ENCODE data around the gene SMAD9. TPM values are rescaled to one million over a fixed set of nuclear protein-coding genes. Genes with fewer than 3 reads are reported as not detected.

The SMAD9 gene
- total RNA-seq, 2 donors from 2014 or later: 6.5 to 7.8 TPM

GRCh38 chr13:36915896-36916640, 4.0 kb downstream of the SMAD9 start:
- Histone ChIP-seq H3K36me3 (no peaks in the 10 kb centered on the region), H3K27me3 (no peaks in the 10 kb centered on the region), H3K4me1 (no peaks in the 10 kb centered on the region), H3K9me3 (no peaks in the 10 kb centered on the region), H3K4me3 (no peak overlapping the region), H3K27ac (no peak overlapping the region), H3K9ac (ENCODE audit: low read depth in 2 of 2, low read length in 2 of 2) (no peak overlapping the region)
- intact Hi-C loops (cut with DNase I): no loop called here
- no peak for DNase-seq
- no peak for TF ChIP-seq CTCF (IDR thresholded peaks at IDR 0.05)

GRCh38 chr13:36915106-36915505, 4.9 kb downstream of the SMAD9 start:
- Histone ChIP-seq H3K27ac (no peak overlapping the region), H3K4me3 (no peak overlapping the region), H3K9ac (ENCODE audit: low read depth in 2 of 2, low read length in 2 of 2) (no peak overlapping the region)

GRCh38 chr13:36914648-36915047, 5.4 kb downstream of the SMAD9 start:
- Histone ChIP-seq H3K4me3 (no peak overlapping the region), H3K36me3 (no peaks in the 10 kb centered on the region), H3K4me1 (no peaks in the 10 kb centered on the region), H3K27me3 (no peaks in the 10 kb centered on the region), H3K27ac (no peak overlapping the region), H3K9ac (ENCODE audit: low read depth in 2 of 2, low read length in 2 of 2) (no peak overlapping the region), H3K9me3 (no peaks in the 10 kb centered on the region)
- no peak for TF ChIP-seq CTCF (IDR thresholded peaks at IDR 0.05)
- intact Hi-C loops (cut with DNase I): no loop called here
- no peak for DNase-seq

More at GRCh38 chr13:36915106-36915505, 4.9 kb downstream of the SMAD9 start:
- DNase-seq: no peak
- Histone ChIP-seq H3K36me3 (no peaks in the 10 kb centered on the region), H3K4me1 (no peaks in the 10 kb centered on the region), H3K9me3 (no peaks in the 10 kb centered on the region), H3K27me3 (no peaks in the 10 kb centered on the region)
- intact Hi-C loops (cut with DNase I): no loop called here
- no peak for TF ChIP-seq CTCF (IDR thresholded peaks at IDR 0.05)

- no peak overlapping the region for H3K9ac ChIP-seq (ENCODE audit: low read depth in 2 of 2, low read length in 2 of 2)
- intact Hi-C loops (cut with DNase I): no loop called here
- H3K27me3 ChIP-seq: no peaks in the 10 kb centered on the region
- no peaks in the 10 kb centered on the region for H3K36me3 ChIP-seq
- no peak overlapping the region for H3K27ac ChIP-seq
- H3K4me1 ChIP-seq: no peaks in the 10 kb centered on the region
- no peak overlapping the region for H3K4me3 ChIP-seq
- no peak for DNase-seq
- no peak for TF ChIP-seq CTCF (IDR thresholded peaks at IDR 0.05)
- no peaks in the 10 kb centered on the region for H3K9me3 ChIP-seq
Measured at GRCh38 chr13:36913463-36913862, 6.6 kb downstream of the SMAD9 start.

- Histone ChIP-seq H3K9me3 (no peaks in the 10 kb centered on the region), H3K9ac (ENCODE audit: low read depth in 2 of 2, low read length in 2 of 2) (no peak overlapping the region), H3K4me3 (no peak overlapping the region), H3K36me3 (no peaks in the 10 kb centered on the region), H3K27me3 (no peaks in the 10 kb centered on the region), H3K27ac (no peak overlapping the region), H3K4me1 (no peaks in the 10 kb centered on the region)
- no peak for DNase-seq
- no peak for TF ChIP-seq CTCF (IDR thresholded peaks at IDR 0.05)
- intact Hi-C loops (cut with DNase I): no loop called here
Measured at GRCh38 chr13:36912973-36913372, 7.1 kb downstream of the SMAD9 start.
